A673 (cell line): ENCODE data around the gene GGT5.

Experiments used
- CTCF ChIP-seq: fragments of 300-800, 200-600 bp; sonication (generic); conservative IDR thresholded peaks from 2 replicates; pipeline ENCODE4 v1.5.1; 2017; ENCODE audit warnings: low read depth, mild to moderate bottlenecking, antibody characterized with exemption, low read length, moderate library complexity, mixed read lengths
- EZH2 ChIP-seq: fragments of 200-600 bp; sonication (generic); IDR thresholded peaks from 2 replicates; pipeline ENCODE4 v1.6.1; 2017; ENCODE audit warnings: borderline replicate concordance, low read depth, mild to moderate bottlenecking, mixed read lengths, antibody characterized with exemption, low read length; ENCODE audit not compliant: poor library complexity, severe bottlenecking

GRCh38 chr22:24186352-24186740 lies 58.5 kb downstream of the GGT5 start:
- TF ChIP-seq CTCF = no peak
- TF ChIP-seq EZH2 = no peak
